MM.1S (cell line): ENCODE measurements around the gene TMEM14B.

Experiments
- DNase-seq: peaks from one replicate; pipeline ENCODE4 v3.0.0-alpha.2; 2015
- H2AFZ ChIP-seq: fragments of 300-600 bp; sonication (generic); 2 replicates; pipeline ENCODE4 v1.6.0; 2016; ENCODE audit warnings: antibody characterized with exemption, low read length
- H3F3A ChIP-seq: fragments of 300-600 bp; sonication (generic); 2 replicates; pipeline ENCODE4 v1.6.1; 2016; ENCODE audit warnings: mild to moderate bottlenecking, antibody characterized with exemption, low read length, moderate library complexity, mixed read lengths; ENCODE audit not compliant: insufficient read depth
- H3K27ac ChIP-seq: fragments of 300-600 bp; sonication (generic); 2 replicates; pipeline ENCODE4 v1.5.1; 2016; ENCODE audit warnings: mild to moderate bottlenecking, low read length
- H3K27me3 ChIP-seq: fragments of 300-600 bp; sonication (generic); replicated peaks from 2 replicates; pipeline ENCODE4 v1.6.0; 2016; ENCODE audit warnings: low read length; ENCODE audit not compliant: insufficient read depth
- H3K36me3 ChIP-seq: fragments of 300-600 bp; sonication (generic); replicated peaks from 2 replicates; pipeline ENCODE4 v1.6.1; 2016; ENCODE audit warnings: mild to moderate bottlenecking, low read length, mixed read lengths; ENCODE audit not compliant: insufficient read depth
- H3K4me1 ChIP-seq: fragments of 300-600 bp; sonication (generic); 2 replicates; pipeline ENCODE4 v1.6.1; 2016; ENCODE audit warnings: low read length, mixed read lengths
- H3K4me2 ChIP-seq: fragments of 300-600 bp; sonication (generic); 2 replicates; pipeline ENCODE4 v1.6.0; 2016; ENCODE audit warnings: low read depth, low read length
- H3K4me3 ChIP-seq: fragments of 300-600 bp; sonication (generic); 2 replicates; pipeline ENCODE4 v1.5.1; 2016; ENCODE audit warnings: low read length, mixed read lengths
- H3K79me2 ChIP-seq: fragments of 300-600 bp; sonication (generic); 2 replicates; pipeline ENCODE4 v1.6.1; 2016; ENCODE audit warnings: mixed run types, low read length, mixed read lengths
- H3K9ac ChIP-seq: fragments of 300-600 bp; sonication (generic); 2 replicates; pipeline ENCODE4 v1.6.1; 2016; ENCODE audit warnings: low read length, mixed read lengths
- H3K9me2 ChIP-seq: fragments of 300-600 bp; sonication (generic); replicated peaks from 2 replicates; pipeline ENCODE4 v1.6.1; 2016; ENCODE audit warnings: mild to moderate bottlenecking, low read length, mixed read lengths; ENCODE audit not compliant: insufficient read depth
- H3K9me3 ChIP-seq: fragments of 300-600 bp; sonication (generic); replicated peaks from 2 replicates; pipeline ENCODE4 v1.6.1; 2016; ENCODE audit warnings: mild to moderate bottlenecking, low read length, mixed read lengths; ENCODE audit not compliant: insufficient read depth
- H4K20me1 ChIP-seq: fragments of 300-600 bp; sonication (generic); 2 replicates; pipeline ENCODE4 v1.6.1; 2016; ENCODE audit warnings: mild to moderate bottlenecking, low read length, moderate library complexity, mixed read lengths; ENCODE audit not compliant: insufficient read depth
- EZH2 ChIP-seq: fragments of 300-600 bp; sonication (generic); optimal IDR thresholded peaks from 2 replicates; pipeline ENCODE3; 2017; ENCODE audit warnings: low read depth, mild to moderate bottlenecking, antibody characterized with exemption, low read length, mixed read lengths
- EZH2phosphoT487 ChIP-seq: fragments of 300-600 bp; sonication (generic); IDR thresholded peaks from 2 replicates; pipeline ENCODE4 v1.6.1; 2018; ENCODE audit warnings: antibody characterized with exemption, low read length
- TF ChIP-seq, protein P1 (sequence below): fragments of 300-600 bp; sonication (generic); IDR thresholded peaks from 2 replicates; pipeline ENCODE4 v1.5.1; 2016; ENCODE audit warnings: antibody characterized with exemption, low read length, mixed read lengths

TMEM14B gene

DNA sequence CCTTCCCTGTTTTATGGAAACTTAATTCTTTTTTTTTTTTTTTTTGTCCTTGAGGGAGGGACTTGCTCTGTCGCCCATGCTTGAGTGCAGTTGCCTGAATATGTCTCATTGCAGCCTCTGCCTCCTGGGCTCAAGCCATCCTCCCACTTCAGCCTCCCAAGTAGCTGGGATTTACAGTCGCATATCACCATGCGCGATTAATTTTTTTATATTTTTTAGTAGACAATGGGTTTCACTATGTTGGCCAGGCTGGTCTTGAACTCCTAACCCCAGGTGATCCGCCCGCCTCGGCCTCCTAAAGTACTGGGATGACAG is 24.1 kb upstream of the TMEM14B start:
- Histone ChIP-seq H3K4me3 (peak overlapping the region; percentile 68), H3K36me3 (no peaks in the 10 kb centered on the region), H3K9me3 (no peaks in the 10 kb centered on the region), H4K20me1 (no peaks in the 10 kb centered on the region), H3K4me1 (no peaks in the 10 kb centered on the region; the same call in 1 of the 2 replicates), H3K9me2 (no peaks in the 10 kb centered on the region), H3K27me3 (no peaks in the 10 kb centered on the region), H3K27ac (peak overlapping the region; percentile 63; the same call in 1 of the 2 replicates), H3K9ac (peak overlapping the region; percentile 65), H2AFZ (peak overlapping the region; percentile 79), H3F3A (peaks cover 14% of the 10 kb centered on the region; the same call in 1 of the 2 replicates), H3K4me2 (peak overlapping the region; percentile 98), H3K79me2 (no peaks in the 10 kb centered on the region)
- DNase-seq, result no peak
- no peak for TF ChIP-seq EZH2
- TF ChIP-seq, protein P1, sequence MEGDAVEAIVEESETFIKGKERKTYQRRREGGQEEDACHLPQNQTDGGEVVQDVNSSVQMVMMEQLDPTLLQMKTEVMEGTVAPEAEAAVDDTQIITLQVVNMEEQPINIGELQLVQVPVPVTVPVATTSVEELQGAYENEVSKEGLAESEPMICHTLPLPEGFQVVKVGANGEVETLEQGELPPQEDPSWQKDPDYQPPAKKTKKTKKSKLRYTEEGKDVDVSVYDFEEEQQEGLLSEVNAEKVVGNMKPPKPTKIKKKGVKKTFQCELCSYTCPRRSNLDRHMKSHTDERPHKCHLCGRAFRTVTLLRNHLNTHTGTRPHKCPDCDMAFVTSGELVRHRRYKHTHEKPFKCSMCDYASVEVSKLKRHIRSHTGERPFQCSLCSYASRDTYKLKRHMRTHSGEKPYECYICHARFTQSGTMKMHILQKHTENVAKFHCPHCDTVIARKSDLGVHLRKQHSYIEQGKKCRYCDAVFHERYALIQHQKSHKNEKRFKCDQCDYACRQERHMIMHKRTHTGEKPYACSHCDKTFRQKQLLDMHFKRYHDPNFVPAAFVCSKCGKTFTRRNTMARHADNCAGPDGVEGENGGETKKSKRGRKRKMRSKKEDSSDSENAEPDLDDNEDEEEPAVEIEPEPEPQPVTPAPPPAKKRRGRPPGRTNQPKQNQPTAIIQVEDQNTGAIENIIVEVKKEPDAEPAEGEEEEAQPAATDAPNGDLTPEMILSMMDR, result no peak
- TF ChIP-seq EZH2phosphoT487, result no peak

GRCh38 chr6:10725044-10725443 is 22.6 kb upstream of the TMEM14B start:
- Histone ChIP-seq H3K79me2 (no peaks in the 10 kb centered on the region), H3K4me2 (no peak overlapping the region), H3K27me3 (no peaks in the 10 kb centered on the region), H3K4me3 (no peak overlapping the region), H2AFZ (no peak overlapping the region), H3K27ac (no peak overlapping the region), H3K9me2 (no peaks in the 10 kb centered on the region), H3K9me3 (no peaks in the 10 kb centered on the region), H3K9ac (no peak overlapping the region), H4K20me1 (no peaks in the 10 kb centered on the region), H3K4me1 (no peaks in the 10 kb centered on the region; the same call in 1 of the 2 replicates), H3K36me3 (no peaks in the 10 kb centered on the region), H3F3A (peaks cover 14% of the 10 kb centered on the region; the same call in 1 of the 2 replicates)
- TF ChIP-seq EZH2, result no peak
- TF ChIP-seq, protein P1, result no peak
- no peak for TF ChIP-seq EZH2phosphoT487
- no peak for DNase-seq

GRCh38 chr6:10725716-10726115 is 21.9 kb upstream of the TMEM14B start:
- H3F3A ChIP-seq, result peaks cover 14% of the 10 kb centered on the region; the same call in 1 of the 2 replicates
- H3K9me3 ChIP-seq, result no peaks in the 10 kb centered on the region
- H3K4me3 ChIP-seq, result no peak overlapping the region
- no peak overlapping the region for H2AFZ ChIP-seq
- no peak overlapping the region for H3K4me2 ChIP-seq
- no peaks in the 10 kb centered on the region for H3K36me3 ChIP-seq
- no peaks in the 10 kb centered on the region for H3K27me3 ChIP-seq
- no peak overlapping the region for H3K9ac ChIP-seq
- H3K79me2 ChIP-seq, result no peaks in the 10 kb centered on the region
- no peaks in the 10 kb centered on the region; the same call in 1 of the 2 replicates for H3K4me1 ChIP-seq
- no peaks in the 10 kb centered on the region for H3K9me2 ChIP-seq
- no peak overlapping the region for H3K27ac ChIP-seq
- DNase-seq, result no peak
- no peak for TF ChIP-seq EZH2
- no peak for TF ChIP-seq EZH2phosphoT487
- TF ChIP-seq, protein P1, result no peak
- H4K20me1 ChIP-seq, result no peaks in the 10 kb centered on the region
